BJ (cell line): ENCODE results near the gene OSBP. TPM values are rescaled to one million over a fixed set of nuclear protein-coding genes. Genes with fewer than 3 reads are reported as not detected.
"Not testable (repeated sequence)": the region's sequence is repeated elsewhere in the genome, so short reads cannot be mapped to it uniquely, and the experiment has no call there.

Experiments
- CTCF ChIA-PET: fragments of 350-600 bp; formaldehyde crosslinking; extraction: SDS; loops from one replicate; lab custom pipeline; 2021; ENCODE audit warnings: antibody characterized with exemption, inconsistent platforms; lab: Yijun Ruan, JAX
- POLR2A ChIA-PET: fragments of 300-600 bp; sonication (Branson Sonifier 250); formaldehyde crosslinking; extraction: SDS; loops from one replicate; lab custom pipeline; 2021; ENCODE audit warnings: antibody characterized with exemption; lab: Charles Lee
- DNase-seq: peaks from one replicate; pipeline ENCODE4 v3.0.0-alpha.2; 2011; ENCODE audit warnings: low read depth
- H3K27me3 ChIP-seq: 2 replicates; pipeline ENCODE4 v1.6.0; 2011; ENCODE audit warnings: low read length; ENCODE audit not compliant: control insufficient read depth, insufficient read depth
- H3K36me3 ChIP-seq: 2 replicates; pipeline ENCODE4 v1.5.1; 2011; ENCODE audit warnings: low read length; ENCODE audit not compliant: control insufficient read depth, insufficient read depth
- H3K4me3 ChIP-seq: 2 replicates; pipeline ENCODE4 v1.5.1; 2011; ENCODE audit warnings: low read depth, mild to moderate bottlenecking, control low read depth, low read length
- polyA plus RNA-seq: library from polyadenylated mRNA; depleted of rRNA; stranded (reverse); fragments of >200 nt; gene quantifications from 2 replicates; pipeline ENCODE4 v1.2.3, GENCODE V29; 2011
- TF ChIP-seq, protein P1 (sequence below): IDR thresholded peaks from 2 replicates; pipeline ENCODE4 v1.5.1; 2011; ENCODE audit warnings: low read depth, mild to moderate bottlenecking, control low read depth, inconsistent platforms, low read length, moderate library complexity; ENCODE audit not compliant: insufficient read depth

OSBP gene
- polyA plus RNA-seq, 1 experiment: 10.0 TPM

- ChIA-PET POLR2A (no interaction called here), CTCF (interaction anchor here (1.4 to 3.9 kb wide), 2 partner anchors 9 to 14 kb away, joined by 4 to 18 read pairs; no protein-coding TSS in a partner anchor)
- no peaks in the 10 kb centered on the region for H3K36me3 ChIP-seq
- no peaks in the 10 kb centered on the region for H3K27me3 ChIP-seq
- TF ChIP-seq, protein P1, sequence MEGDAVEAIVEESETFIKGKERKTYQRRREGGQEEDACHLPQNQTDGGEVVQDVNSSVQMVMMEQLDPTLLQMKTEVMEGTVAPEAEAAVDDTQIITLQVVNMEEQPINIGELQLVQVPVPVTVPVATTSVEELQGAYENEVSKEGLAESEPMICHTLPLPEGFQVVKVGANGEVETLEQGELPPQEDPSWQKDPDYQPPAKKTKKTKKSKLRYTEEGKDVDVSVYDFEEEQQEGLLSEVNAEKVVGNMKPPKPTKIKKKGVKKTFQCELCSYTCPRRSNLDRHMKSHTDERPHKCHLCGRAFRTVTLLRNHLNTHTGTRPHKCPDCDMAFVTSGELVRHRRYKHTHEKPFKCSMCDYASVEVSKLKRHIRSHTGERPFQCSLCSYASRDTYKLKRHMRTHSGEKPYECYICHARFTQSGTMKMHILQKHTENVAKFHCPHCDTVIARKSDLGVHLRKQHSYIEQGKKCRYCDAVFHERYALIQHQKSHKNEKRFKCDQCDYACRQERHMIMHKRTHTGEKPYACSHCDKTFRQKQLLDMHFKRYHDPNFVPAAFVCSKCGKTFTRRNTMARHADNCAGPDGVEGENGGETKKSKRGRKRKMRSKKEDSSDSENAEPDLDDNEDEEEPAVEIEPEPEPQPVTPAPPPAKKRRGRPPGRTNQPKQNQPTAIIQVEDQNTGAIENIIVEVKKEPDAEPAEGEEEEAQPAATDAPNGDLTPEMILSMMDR: no peak
- H3K4me3 ChIP-seq: peak overlapping the region; percentile 67
- no peak for DNase-seq
These were observed 63.7 kb downstream of the OSBP start for GRCh38 chr11:59551659-59552521.

DNA sequence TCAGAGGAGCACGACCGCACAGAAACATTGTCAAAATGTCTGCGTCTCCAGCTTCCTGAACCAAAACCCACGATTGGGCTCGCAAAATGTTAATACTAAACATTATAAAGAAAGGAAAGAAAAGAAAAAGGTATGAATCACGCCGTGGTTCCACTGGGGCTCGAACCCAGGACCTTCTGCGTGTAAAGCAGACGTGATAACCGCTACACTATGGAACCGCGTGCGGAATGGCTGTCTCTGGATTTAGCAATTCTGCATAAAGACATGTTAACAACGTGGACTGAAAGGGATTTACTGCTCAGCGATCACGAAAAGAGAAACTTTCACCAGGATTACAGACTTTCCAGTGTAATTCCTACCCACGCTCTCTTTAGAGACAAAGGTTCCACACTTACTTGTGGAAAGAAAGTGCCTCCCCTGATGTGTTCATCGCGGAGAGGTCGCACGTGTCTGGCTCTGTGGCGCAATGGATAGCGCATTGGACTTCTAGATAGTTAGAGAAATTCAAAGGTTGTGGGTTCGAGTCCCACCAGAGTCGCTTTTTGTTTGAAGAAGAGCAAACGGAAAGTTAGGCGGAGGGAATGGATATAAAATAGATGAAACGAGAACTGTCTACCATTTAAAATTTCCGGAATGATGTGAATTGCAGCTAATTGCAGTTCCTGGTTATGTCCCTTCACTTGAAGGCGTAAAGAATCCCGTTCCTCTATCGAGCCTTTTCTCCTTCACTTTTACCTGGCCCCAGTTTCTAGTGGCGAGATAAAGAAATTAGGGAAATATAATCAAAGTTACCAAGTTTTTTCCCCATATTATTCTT lies 64.5 kb downstream of the OSBP start:
- H3K27me3 ChIP-seq: no peaks in the 10 kb centered on the region
- peak overlapping the region; percentile 67 for H3K4me3 ChIP-seq
- H3K36me3 ChIP-seq: no peaks in the 10 kb centered on the region
- TF ChIP-seq, protein P1: no peak
- POLR2A ChIA-PET: no interaction called here
- peak; percentile 68 for DNase-seq
- CTCF ChIA-PET: interaction anchor here (1.4 to 3.9 kb wide), 3 partner anchors 9 to 14 kb away, joined by 4 to 18 read pairs (median 4); no protein-coding TSS in a partner anchor

- TF ChIP-seq, protein P1: peak; percentile 65
These were observed 65.2 kb downstream of the OSBP start for GRCh38 chr11:59550368-59550841.

DNA sequence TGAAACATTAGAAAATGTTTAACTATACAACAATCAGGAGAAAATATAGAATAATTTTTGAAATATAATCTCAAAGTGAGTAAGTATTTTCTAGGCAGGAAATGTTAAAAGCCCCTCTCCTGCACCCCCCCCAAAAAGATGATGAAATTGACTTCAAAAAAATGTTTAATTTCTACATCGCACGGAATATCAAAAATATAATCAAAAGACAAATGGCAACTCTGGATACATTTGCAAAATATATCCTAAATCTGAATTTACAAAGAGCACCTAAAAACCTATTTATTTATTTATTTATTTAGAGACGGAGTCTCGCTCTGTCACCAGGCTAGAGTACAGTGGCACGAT lies 67.3 kb downstream of the OSBP start:
- H3K36me3 ChIP-seq: no peaks in the 10 kb centered on the region
- DNase-seq: no peak
- ChIA-PET CTCF (interaction anchor here (3.9 kb wide), 1 partner anchor 11 kb away, joined by 18 read pairs; no protein-coding TSS in a partner anchor), POLR2A (no interaction called here)
- no peaks in the 10 kb centered on the region for H3K27me3 ChIP-seq
- TF ChIP-seq, protein P1: no peak
- H3K4me3 ChIP-seq: no peak overlapping the region

More at GRCh38 chr11:59550368-59550841, 65.2 kb downstream of the OSBP start:
- ChIA-PET CTCF (interaction anchor here (1.9 to 3.9 kb wide), 2 partner anchors 11 to 13 kb away, joined by 4 to 18 read pairs; no protein-coding TSS in a partner anchor), POLR2A (no interaction called here)
- peak; percentile 65 for DNase-seq
- Histone ChIP-seq H3K27me3 (no peaks in the 10 kb centered on the region), H3K4me3 (peak overlapping the region; percentile 67), H3K36me3 (no peaks in the 10 kb centered on the region)

- DNase-seq: not testable (repeated sequence)
- CTCF ChIA-PET: interaction anchor here (3.9 kb wide), 1 partner anchor 10 kb away, joined by 18 read pairs; no protein-coding TSS in a partner anchor
These were observed 67.8 kb downstream of the OSBP start for GRCh38 chr11:59547605-59548308.

More at GRCh38 chr11:59547605-59548308, 67.8 kb downstream of the OSBP start:
- POLR2A ChIA-PET, H3K4me3 ChIP-seq, H3K27me3 ChIP-seq, H3K36me3 ChIP-seq: not testable (repeated sequence)
